Measurements from ENCODE around the gene PRKCE.

The PRKCE gene

DNA sequence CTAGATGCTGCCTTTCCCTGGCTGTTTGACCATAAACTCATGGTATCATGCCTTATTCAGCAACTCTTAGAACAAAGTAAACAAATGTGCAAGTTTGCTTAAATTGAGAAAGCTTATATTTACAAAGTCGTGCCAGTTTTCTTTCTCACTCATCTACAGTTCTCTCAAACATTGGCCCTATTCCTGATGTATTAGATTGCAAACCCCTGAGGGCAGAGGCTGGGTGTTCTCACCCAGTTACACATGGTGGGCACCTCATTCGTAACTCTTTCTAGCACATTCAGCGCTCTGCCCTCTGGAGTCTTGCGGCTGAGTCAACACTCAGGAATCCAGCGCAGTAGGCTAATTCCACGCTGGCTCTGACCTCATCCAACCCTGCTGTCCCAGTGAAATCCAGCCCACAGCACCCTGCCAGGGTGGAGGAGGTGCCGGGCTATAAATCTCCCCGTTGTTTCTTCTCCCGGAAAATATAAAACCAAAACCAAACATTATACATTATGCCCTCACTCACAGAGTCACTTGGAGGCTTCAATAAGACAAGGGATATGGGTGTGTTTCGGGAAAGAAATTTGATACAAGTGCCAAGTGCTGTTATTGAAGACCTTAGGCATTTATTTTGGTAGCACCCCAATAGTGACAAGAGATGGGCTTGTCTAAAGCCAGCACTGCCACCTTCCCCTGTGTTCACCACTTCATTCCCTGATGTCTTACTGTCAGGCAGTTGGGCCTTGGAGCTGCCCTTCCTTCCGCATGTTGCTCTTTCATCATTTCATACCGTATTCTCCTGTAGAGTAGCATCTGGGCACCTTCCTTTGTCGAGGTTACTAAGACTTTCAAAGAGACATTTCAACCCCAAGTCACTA, 287.4 kb downstream of the PRKCE start:
- no peak for DNase-seq (ENCODE audit: low read depth)

DNA sequence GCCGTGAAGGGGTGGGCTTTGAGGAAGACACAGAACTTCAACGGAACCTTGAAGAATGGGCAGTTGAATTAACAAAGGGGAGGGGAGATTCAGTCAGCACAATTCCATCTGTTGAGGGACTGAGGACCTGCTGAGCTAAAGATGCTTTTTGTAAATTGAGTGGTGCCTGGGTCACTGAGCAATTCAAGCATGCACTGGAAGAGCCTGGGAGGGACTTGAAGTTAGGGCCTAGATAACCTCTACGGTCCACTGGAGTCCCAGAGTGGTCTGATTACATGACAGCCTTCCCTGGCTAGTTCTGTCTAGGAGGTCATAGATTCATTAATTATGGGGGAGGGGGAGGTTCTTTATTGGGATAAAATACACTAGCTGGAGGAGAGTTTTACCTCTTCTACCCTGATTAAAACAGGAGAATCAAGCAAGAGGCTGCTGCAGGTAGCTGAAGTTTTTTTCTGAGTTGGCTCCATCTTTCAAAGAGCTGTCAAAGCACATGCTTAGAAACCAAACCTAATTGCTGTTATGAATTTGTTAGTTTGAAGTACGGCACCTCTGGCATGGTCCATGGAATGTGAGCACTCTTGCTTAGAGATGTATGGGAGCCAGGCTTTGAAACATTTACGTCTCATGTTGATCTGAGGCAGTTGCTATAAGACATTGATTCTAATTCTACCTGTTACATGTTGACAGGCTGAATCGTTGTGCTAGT, 290.2 kb downstream of the PRKCE start:
- DNase-seq (ENCODE audit: low read depth), result no peak

DNA sequence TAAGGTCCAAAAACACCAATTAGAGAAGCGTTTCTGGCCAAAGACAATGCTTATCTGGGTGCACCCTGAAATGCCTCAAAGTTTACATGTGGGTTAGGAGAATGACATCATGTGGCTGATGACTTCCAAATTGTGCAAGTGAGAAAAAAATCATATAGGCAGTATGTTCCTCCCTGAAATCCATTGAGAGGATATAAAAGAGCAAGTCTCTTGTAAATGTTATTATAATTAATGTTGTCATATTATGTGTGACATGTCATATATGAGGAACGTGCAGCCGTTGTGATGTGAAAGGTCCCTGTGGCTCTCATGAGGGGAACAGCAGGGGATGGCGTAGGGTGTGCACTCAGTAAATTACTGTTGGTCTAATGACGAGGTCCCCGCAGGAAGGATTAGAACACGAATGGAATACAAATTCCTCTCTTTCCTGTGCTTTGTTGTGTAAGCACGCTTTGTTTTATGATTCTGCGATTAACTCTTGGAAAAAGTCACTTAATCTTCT, 290.8 kb downstream of the PRKCE start:
- no peak for DNase-seq (ENCODE audit: low read depth)

GRCh38 chr2:45943219-45944044, 292.0 kb downstream of the PRKCE start:
- DNase-seq (ENCODE audit: low read depth), result no peak

GRCh38 chr2:45944074-45944473, 292.6 kb downstream of the PRKCE start:
- no peak for DNase-seq (ENCODE audit: low read depth)

DNA sequence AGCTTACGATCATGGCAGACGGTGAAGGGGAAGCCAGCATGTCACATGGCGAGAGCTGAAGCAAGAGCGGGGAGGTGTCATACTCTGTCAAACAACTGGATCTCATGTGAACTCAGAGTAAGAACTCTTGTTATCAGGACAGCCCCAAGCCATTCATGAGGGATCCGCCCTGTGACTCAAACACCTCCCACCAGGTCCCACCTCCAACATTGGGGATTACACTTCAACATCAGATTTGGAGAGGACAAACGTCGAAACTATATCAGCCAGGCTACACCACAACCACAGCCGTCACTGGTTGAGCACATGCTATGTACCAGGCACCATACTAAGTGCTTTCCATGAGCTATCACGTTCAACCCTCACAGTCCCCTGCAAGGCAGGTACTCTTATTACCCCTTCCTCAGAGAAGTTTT, 293.8 kb downstream of the PRKCE start:
- no peak for DNase-seq (ENCODE audit: low read depth)

GRCh38 chr2:45946023-45946422, 294.5 kb downstream of the PRKCE start:
- no peak for DNase-seq (ENCODE audit: low read depth)

DNA sequence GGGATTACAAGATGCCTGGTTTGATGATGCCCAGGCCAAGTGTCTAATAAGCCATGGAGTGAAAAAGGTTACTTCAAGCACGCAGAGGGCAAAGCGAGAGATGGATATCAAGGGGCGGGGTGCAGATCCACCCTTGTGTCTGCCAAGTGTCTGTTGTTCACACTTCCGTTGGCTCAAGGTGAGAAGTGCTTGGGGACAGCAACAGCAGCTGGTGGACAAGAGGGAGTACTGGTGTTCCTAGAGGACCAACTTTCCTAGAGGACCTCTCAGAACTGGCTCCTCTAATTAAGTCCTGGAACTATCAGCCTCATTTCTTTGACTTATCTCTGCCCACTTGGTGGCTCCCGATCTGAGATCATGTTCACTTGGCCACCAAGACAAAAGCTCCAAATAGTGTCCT, 299.1 kb downstream of the PRKCE start:
- no peak for DNase-seq (ENCODE audit: low read depth)

GRCh38 chr2:45951025-45951727, 299.7 kb downstream of the PRKCE start:
- DNase-seq (ENCODE audit: low read depth), result no peak

- no peak for DNase-seq (ENCODE audit: low read depth)
These were observed 301.1 kb downstream of the PRKCE start for GRCh38 chr2:45952591-45952990.

DNA sequence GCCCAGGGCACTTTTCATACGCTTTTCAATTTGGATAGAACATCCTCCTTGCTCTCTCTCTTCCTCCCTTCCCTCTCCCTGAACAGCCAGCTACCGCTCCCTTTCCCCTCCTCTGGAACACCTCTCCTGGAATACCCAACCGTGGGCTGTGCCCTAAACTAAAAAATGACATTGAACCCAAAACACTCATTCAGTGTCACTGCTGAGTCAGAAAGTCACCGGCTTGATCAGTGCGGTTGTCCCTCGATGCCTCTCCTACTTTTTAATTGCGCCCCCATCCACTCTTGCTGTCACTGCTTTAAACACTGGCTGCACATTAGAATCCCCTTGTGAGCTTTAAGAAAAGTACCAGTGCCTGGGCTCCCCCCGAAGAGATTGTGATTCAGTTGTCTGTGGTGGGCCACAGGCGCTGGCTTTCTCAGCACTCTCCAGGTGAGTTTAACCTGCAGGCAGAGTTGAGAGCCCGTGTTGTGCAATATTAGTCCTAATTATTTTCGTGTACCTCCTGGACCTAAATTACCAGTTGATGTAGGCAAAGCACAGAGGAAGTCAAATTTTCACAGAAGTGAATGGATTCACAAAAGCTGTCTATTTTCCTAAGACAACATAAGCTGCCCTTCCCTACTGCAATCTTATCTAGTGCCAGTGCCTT, 302.0 kb downstream of the PRKCE start:
- DNase-seq (ENCODE audit: low read depth), result no peak

DNA sequence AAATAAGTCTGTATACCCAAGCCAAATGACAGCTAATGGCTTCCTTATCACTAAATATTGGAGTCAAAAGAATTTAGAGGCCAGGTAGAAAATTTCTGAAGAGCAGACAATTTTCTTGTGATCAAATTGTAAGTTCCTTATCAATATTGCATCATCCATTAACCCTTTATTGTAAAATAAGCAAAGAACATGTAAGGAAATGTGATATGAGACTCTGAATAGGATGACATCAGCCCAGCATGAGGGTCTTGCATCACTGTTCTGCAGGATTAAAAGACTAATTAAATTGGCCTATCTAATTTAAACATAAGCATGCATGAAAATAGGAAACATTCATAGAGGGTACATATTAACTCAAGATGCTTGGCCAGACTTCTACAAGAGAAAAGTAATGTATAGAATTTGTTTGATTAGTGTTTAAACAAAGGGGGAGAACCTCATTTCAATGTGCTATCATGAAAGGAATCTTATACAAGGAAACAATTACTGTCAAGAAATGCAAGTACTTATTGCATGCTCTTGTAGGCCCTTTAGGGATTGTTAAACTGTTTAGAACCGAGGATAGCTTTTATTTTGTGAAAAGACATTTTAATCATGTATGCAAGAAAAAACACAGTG, 302.9 kb downstream of the PRKCE start:
- no peak for DNase-seq (ENCODE audit: low read depth)

GRCh38 chr2:45957533-45958227, 306.2 kb downstream of the PRKCE start:
- no peak for DNase-seq (ENCODE audit: low read depth)

GRCh38 chr2:45960057-45960863, 308.8 kb downstream of the PRKCE start:
- DNase-seq (ENCODE audit: low read depth), result no peak

GRCh38 chr2:45962177-45962921, 310.9 kb downstream of the PRKCE start:
- DNase-seq (ENCODE audit: low read depth), result no peak

DNA sequence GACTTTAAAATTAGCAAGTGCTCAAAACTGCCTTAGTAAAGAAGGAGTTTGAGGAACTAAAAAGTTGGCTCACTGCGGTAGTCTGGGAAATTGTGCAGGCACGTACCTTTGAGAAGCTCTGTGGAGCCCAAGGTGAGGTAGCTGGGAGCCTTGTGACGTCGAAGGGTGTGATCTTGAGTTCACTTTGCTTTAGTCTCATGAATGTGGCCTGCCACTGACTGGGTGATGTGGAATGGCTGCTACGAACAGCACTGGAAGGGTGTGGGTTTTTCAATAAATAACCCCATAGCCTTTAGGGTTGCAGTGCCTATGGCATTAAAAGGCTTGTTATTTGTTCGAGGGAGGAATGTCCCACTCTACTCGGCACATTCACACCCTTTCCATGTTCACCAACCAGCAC, 312.3 kb downstream of the PRKCE start:
- DNase-seq (ENCODE audit: low read depth), result no peak

DNA sequence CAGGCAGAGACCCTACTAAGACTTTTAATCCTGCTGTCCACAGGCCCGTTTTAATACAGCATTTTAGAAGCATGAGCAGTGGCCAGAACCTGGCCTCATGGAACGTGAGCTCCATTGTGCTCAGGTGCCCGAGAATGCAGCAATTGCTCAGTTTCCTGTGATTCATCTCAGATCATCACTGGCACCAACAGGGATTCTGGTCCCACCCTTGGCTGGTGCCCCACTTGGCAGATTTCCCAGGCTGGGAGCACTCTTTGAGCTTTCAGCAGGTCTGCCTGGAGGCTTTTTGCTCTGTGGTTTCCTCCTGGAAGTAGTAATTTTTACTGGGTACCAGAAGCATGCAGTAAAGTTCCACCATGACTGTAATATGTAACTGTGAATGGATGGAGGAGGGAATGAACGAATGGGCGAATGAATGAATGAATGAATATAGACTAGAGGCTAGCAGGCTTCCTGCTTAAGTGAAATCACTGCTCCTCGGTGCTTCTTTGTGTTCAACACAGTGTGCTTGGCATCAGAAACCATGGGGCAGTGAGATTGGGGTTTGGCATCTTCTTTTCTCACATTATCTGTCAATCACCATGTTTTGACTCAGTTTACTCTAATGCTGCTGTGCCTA, 312.9 kb downstream of the PRKCE start:
- DNase-seq (ENCODE audit: low read depth), result no peak

DNA sequence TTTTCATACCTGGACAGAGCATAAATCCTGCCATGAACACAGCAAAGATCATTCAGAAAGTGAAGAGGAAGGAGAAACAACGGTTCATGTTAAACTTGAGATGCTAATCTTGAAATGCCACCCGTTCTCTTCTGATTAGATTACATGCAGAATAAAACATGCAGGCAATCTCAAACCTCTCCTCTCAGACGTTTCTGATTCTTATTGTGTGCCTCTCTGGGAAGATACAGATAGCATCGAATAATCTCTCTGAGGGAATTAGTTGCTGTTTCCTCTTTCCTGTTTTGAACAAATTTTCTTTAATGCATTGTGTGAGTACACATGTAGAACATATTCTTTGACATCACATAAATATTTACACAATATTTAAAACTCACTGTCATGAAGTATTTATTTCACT, 313.4 kb downstream of the PRKCE start:
- no peak for DNase-seq (ENCODE audit: low read depth)

Data from activated T-cell treated with anti-CD3 and anti-CD28 coated beads for 1 hour (primary cell).